ENCODE results near the gene KIAA0513.

GRCh38 chr16:85094812-85095211 is 67.2 kb downstream of the KIAA0513 start:
- TF ChIP-seq CTCF (IDR thresholded peaks at IDR 0.05), result no peak
- no peak for TF ChIP-seq POLR2AphosphoS5 (IDR thresholded peaks at IDR 0.05)
- TF ChIP-seq EP300 (IDR thresholded peaks at IDR 0.05; ENCODE audit: low read depth), result no peak
